ENCODE measurements around the gene TANC1.

The TANC1 gene

DNA sequence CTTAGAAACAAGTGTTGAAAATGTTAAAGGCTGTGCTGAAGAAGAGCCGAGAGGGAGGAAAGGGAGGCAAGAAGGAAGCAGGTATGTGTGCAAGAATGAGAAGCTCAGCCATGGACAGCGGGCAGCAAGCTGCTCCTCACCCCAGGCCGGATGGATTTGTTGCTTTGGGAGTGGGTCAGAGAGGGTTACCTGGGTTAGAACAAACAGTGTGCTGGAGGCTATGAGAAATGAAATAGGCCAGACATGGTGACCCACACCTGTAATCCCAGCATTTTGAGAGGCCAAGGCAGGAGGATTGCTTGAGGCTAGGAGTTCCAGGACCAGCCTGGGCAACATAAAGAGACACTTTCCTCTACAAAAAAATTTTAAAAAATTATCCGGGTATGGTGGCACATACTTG is 97.5 kb downstream of the TANC1 start:
- DNase-seq = no peak

DNA sequence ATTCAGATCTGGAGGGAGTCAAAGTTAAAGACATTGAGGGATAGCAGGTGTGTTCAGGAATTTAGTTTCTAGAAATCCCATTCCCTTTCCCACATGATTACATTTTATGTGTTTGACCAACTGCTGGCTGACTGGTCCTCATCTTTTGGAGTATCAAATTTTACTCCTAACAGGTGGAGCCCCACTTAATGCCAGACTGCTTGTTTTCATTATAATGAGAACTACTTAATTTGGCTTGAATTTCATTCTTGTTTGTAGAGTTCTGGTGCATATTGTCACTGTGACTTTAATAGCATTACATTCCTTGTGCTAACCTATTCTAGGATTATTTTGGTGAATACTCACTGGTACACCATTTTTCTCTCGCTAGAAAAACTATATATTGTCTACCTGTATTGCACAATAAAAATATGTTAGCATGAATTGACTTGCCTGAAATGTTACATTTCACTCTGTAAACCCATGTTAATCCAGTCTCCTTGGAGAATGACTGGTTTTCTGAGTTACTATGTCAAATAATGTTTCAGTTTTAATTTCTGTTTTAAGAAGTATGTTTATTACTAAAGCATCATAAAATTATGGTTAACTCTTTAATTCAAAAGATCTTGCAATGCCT is 98.2 kb downstream of the TANC1 start:
- no peak for DNase-seq

DNA sequence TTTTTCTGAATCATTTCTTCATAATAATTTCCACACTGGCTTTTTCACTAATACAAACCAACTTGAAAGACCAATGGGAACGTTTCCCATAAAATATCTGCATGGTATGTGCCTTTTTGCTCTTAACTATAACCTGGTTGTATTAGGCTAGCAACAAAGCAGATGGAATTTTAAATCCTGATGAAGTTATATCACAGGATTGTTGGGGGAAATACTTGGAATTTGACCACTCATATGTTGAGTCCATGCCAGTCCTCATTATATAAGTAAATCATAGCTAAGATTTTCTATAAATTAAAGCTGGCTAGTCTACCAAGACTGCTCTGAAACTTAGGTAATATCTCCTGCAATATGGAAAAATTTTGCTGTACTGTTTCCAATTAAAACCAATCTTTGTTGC is 99.5 kb downstream of the TANC1 start:
- no peak for DNase-seq

DNA sequence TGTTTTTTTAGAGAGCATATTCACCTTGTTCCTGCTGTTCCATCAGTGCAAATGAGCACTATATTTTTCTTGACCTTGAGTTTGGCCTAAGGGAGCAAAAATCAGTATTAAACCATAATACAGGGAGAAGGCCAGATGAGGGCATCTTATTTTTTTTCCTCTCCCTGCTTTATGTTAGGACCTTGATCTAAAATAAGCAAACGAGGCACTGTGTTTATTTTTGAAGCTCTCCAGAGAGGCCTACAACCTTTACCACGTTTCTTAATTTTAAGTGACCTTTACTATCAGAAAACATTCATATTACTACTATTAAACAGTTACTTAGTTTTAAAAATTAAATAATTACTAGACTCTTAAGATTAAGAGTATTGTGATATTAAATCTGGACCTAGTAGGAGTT is 100.8 kb downstream of the TANC1 start:
- DNase-seq = no peak

DNA sequence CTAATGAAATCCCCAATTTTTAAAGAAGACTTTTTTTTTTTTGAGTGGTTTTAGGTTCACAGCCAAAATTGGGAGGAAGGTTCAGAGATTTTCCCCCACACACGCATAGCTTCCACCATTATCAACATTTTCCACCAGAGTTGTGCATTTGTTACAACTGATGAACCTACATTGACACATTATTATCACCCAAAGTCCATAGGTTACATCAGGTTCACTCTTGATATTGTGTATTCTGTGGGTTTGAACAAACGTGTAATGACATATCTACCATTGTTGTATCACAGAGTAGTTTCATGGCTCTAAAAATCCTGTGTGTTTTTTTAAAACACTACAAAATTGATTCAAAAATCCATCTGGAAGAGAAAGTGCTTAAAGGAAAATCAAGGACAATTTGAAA is 101.8 kb downstream of the TANC1 start:
- DNase-seq = no peak

DNA sequence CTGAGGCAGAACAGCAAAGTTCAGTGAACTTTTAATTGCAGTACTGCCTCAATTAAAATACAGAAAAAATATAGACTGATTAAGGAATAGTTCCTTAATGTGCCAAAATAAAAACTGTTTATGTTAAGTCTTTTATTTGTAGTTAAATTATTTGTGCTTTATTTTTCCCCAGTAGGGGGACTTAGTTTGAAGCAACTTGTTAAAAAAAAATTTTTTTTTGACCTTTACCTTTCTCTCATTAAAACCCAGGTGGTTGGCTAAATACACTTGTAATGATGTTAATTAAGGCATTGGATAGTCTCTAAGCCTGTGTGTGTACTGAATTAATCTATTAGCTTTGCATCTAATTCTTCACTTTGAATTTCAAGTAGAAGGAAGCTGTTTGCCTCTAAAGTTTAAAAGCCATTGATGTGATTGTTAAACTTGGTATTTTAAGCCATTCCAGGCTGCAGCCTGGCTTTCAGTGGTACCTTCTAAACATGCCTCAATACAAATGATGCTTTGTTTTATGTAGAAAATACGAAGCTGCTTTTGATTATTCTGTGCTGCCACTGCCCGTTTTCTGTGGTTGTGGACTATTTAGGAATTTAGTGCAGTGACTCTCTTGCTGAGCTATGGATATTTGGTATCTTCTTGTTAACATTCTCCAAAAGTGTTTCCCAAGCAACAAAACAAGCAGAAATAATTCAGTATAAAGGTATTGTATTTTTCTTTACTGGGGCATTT is 102.9 kb downstream of the TANC1 start:
- DNase-seq = no peak

DNA sequence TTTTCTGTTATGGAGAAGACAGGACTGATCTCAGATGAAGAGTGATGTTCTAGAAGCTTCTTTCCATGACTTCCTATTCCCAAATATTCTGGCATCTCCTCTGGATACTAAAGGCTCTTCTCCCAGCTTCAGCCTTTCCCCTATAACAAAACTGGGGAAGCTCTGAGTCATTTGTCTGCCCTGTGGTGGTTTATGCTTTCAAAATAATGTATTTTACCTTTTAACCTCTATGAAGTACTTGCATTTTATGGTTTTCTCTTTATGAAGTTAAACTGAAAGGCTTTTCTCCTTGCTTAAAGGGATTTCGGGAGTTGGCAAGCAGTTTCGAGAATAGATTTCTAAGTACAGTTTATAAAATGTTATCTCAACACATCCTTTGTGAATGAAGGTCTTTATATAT is 104.4 kb downstream of the TANC1 start:
- no peak for DNase-seq

DNA sequence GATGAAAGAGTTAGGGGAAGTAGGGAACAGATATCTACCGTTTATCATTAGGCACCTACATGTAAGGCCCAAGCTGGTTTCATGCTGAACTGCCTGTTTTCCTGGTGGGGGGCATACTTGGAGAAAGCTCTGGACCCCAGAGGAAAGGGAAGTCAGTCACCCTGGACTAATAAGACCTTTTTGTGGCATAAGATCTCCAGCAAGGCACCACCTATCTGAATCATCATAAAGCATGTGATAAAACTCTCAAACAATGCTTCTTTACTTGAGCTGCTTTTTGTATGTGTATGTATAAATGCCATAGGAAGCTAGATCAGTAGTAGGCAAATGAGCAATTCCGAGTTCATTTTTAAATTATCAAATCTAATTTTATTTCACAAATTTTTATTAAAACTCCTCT is 104.8 kb downstream of the TANC1 start:
- no peak for DNase-seq

DNA sequence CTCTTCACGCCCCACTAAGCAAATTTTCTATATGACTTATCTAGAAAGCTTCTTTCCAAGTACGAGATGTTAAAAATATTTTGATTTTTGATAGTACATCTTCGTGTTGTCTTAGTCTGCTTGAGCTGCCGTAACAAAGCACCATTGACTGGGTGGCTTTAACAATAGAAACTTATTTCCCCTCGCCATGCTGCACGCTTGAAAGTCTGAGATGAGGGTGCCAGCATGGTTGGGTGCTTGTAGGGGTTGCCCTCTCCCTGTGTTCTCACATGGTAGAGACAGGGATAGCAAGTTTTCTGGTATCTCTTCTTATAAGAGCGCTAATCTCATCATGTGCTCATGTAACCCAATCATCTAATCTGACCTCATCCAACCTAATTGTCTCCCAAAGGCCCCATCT is 106.2 kb downstream of the TANC1 start:
- no peak for DNase-seq

DNA sequence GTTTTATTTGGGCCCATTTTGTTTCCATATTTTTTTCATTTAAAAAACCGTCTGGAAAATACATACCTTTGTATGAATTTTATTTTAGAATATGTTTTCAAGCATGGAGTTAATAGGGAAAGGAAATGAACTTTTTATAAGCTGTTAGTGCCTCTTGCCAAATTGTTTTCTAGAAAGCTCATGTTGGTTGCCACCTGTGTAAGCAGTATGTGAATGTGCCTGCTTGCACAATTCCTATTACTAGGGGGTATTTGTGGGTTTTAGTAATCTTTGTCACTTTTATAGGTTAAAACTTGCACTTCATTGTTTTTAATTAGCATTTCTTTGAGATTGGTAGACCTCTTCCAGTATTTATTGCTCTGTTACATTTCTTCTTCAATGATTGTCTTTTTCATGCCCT is 107.3 kb downstream of the TANC1 start:
- DNase-seq = no peak

DNA sequence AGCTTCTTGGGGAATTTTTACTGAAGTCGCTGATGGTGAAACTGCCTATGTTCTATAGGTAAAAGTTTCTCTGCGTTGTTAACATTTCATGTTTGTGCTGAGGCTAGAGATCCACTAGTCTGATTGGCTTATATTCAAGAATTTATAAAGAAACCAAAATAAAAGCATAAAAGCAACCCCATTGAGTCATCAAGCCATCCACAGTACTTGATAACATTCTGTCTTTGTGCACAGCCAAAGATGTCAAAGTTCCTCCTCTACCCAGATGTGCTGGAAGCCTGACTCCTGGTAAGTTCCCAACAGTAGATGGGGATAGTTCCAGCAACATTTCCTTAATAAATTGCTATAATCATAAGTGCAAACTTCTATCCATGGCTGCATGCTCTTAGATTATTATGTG is 107.8 kb downstream of the TANC1 start:
- DNase-seq = no peak

DNA sequence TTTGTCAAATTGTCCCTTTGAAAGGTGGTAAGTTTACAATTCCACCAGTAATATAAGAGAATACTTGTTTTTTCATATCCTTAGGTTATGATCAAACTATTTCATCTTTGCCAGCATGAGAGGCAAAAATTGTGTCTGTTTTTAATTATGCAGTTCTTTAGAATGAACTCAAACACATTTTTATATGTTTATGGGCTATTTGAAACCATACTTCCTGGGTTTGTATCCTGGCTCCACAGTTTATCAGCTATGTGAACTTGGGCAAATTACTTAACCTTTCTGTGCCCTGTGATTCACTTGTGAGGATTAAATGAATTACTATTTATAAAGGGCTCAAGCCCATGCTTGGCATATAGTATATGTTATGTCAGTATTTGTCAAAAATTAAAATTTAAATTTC is 109.4 kb downstream of the TANC1 start:
- DNase-seq = no peak

DNA sequence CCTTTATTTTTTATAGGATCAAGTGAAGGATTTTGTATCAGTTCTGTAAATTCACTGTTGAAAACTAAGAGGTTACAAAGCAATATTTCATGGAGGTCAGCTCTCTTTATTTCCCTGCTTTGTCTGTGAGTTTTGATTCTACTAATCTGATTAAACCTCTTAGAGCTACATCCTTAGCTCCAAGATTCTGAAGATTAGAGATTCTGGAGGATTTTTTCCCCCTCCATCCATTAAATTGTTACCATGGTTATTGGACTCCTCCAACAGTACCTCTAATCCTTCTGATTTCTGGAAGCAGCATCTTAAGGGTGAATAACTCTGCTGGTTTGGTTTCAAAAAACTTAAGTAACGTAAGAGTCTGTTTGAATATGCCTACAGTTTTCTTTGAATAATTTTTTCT is 110.0 kb downstream of the TANC1 start:
- no peak for DNase-seq

DNA sequence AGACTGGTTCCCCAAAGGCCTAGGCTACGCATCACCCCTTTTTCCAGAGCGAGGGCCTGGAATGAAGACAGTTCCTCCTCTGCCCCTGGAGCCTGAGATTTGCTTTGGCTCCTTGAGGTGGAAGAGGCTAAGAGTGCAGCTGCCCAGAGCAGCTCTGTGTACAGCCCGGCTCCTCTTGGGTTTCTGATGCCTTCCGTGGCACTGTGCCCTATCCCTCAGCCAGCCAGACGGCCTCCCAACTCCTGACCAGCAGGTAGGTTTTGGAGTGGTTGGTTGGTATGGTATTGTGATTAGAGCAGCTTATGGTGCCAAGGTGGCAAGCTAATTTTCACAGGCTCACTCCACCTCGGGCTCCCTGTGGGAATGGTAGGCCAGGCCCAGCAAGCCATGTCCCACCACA is 112.2 kb downstream of the TANC1 start:
- DNase-seq = no peak

DNA sequence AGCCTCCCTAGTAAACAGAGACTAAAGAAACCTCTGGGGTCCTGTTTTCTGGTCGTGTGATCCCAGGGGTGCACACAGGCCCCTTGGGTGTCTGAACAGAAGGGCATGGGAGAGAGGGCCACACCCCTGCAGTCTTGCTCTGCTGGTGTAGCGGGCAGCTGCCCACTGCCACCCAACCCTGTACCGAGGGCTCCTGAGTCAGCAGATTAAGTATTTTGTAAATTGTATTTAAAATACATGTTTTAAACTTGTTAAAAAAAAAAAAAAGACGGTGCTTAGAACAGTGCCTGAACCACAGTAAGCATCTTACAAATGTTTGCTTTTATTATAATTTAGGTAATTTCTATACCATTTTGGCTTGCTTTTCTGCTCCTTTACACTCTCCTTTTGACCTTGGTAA is 113.7 kb downstream of the TANC1 start:
- DNase-seq = no peak

DNA sequence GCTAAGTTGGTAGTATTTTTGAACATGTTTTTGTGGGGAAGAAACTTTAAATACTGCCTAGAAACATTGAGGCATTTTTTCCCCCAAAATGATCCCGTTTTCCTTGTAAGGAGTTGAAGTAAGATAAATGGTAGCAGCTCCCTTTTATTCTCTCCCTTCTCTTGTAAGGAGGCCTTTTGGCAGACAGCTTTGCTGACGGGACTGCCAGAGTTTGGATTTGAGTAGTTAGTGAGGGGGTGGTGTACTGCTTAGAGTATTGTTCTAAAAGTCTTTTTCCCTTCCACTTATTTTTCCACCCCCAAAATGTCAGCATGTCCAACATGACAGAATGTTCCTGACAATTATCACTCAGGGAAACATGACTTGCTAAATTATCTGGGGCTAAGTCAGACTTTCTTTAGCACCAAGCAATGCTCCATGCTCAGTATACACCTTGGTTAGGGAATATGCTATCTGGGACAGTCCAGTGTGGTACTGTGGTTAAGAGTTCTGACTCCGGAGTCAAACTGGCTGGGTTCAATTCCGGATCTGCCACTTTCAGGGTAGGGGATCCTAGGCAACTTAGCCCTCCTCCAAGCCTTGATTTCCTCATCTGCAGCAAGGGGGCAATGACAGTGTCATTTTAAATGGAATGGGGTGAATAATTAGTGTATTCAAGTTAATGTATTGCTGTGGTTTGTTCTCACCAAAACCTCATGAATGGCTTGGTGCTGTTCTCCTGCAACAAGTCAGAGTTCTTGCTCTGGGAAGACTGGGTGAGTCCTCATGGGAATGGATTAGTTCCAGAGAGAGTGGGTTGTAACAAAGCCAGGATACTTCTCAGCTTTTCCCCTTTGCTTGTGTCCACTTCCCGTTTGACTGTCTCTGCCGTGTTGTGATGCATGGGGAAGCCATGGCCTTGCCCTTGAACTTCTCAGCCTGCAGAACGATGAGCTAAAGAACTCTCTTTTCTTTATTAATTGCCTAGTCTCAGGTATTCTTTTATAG is 116.2 kb downstream of the TANC1 start:
- no peak for DNase-seq

DNA sequence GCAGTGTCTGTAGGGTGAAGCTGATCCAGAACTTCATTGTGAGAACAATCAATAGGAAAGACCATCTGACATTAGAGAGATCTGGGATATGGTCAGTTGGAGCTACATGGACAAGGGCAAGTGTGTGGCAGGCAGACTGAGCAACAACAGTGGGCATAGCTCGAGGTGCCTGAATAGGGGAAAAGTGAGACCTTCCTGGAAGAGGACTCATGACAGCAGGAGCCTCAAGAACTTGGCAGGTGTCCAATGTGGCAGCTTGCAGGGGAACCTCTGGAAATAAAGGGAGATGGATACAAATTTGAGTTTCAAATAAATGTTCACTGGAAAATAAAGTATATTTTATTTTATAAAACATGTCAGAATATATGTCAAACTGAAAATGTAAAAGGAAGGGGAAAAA is 117.9 kb downstream of the TANC1 start:
- DNase-seq = no peak

DNA sequence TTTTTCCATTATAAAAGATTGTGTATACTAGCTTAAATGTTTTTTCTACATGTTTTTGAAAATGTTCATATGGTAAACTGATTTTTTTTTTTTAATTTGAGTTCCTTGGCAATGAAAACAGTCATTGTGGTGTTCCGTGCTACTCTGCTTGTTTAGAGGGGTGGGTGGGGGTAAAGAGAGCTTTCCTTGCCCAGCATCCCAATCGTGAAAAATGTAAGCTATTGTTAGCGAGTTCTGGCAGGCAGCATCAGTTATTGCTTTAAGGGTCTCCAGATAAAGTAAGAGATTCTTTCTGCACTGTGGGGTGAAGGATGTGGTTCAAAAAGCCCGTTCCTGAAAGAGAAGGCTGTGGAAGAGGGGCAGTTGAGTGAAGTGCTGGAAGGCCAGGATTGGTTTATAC is 118.4 kb downstream of the TANC1 start:
- no peak for DNase-seq

DNA sequence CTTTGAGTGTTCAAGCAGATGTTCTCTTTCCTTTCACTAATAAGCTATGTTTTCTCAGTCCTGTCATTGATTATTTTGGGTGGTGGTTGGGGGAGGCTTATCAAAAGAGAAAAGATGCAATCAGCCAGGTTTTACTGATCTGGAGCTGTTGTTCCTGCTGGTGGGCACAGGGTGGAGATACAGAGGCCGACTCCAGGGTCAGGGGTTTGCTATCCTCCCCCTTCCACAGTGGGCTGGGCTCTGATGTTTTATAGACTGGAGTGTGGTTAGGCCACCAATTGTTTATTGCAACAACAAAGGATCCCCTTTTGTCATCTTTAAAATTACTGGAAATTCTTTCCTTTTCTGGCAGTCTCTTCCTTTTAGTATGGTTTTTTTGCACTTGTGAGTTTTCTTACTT is 120.5 kb downstream of the TANC1 start:
- DNase-seq = no peak

DNA sequence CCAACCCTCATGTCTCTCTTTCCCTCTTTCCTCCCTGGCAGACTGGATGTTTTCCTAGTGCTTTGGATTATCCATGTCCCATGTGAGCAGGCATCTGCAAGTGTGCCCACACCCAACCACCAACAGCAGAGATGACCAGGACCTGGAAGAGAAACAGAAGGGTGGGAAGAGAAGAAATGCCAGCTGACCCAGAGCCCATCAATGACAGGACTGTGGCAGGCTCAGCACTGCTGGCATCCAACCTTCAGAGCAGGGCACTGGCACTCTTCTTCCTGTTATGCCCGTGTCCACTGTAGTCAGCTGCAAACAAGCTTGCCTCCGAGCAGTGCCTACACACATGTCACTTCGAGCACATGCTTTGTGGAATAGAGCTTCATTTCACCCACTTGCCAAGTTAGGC is 121.1 kb downstream of the TANC1 start:
- no peak for DNase-seq

DNA sequence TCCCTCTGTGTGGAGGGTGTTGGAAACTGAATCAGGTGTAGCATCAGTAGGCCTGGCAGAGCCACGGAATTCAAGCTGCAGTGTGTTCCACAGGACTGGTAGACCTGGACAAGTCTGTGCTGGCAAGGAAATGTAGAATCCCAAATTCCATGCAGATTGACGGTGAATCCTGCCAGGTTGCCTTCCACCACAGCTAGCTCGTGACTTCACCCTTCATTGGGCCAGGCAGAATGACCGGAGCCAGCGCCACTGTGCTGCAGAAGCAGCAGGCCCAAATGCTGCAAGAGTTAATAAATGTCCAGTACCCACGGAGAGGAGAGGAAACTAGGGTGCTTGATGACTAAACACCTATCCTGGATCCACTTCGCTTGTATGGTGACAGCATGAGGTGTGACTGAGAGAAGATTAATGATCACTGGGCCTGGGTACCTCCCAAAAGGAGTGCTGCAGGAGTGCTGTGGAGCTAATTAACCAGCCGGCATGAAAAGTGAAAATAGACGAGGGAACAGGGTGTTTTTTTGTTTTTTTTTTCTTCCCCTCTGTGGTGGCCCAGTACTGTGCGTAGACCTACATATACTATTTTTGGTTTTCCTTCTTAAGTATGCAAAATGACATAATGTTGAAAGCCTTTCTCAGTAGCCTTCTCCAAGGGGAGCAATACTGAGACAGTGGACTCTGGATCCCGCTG is 122.2 kb downstream of the TANC1 start:
- no peak for DNase-seq

DNA sequence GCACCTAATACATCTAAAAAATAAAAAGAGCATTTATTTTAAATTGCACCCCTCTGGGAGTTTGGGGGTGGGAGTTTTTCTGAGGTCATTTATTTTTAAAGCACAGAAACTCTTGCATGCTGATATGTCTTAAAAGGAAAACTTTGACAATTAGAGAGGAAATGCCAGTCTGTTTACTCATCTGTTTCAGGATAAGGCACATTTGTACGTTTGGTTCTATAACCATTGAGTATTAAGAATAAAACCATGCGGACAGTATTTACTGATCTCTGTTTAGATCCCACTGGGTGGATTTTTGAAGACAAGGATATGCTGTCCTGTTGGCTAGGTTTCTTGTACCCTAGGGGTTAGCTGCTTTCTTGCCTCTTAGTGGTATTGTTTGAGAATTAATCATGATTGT is 122.9 kb downstream of the TANC1 start:
- DNase-seq = no peak

DNA sequence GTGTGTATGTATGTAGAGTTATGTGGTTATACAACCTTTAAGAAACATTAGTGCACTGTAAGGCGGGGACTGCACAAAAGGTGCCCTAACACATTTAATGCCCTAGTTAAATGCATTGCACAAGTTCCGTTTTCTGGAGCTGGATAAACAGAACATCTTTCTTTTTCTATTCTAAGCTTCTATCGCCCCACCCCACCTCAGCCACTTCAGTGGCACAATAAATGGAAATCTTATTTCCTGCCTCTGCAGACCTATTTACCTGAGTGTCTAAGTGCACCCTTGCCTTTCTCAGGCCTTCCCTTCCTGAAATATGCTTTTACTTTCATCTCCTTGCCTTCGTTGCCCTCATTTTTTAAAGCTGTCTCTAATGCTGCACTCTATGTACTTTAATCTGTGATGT is 123.5 kb downstream of the TANC1 start:
- DNase-seq = no peak

All from activated gamma-delta T cell (primary cell).